Astrocyte of the cerebellum (primary cell): ENCODE measurements around the gene DGKI.
"Not testable (repeated sequence)": the region's sequence is repeated elsewhere in the genome, so short reads cannot be mapped to it uniquely, and the experiment has no call there.

Source experiments
- DNase-seq: peaks from one replicate; pipeline ENCODE4 v3.0.0-alpha.2; 2011; ENCODE audit warnings: low read depth
- H3K4me3 ChIP-seq: 2 replicates; pipeline ENCODE4 v1.5.1; 2011; ENCODE audit warnings: mild to moderate bottlenecking, low read depth, low read length, moderate library complexity
- in situ Hi-C: cut with HindIII; loops from 2 replicates; pipeline ENCODE4 v1.10.0; 2017; ENCODE audit warnings: low sequenced_read_pairs
- TF ChIP-seq, protein P1 (sequence below): IDR thresholded peaks from 2 replicates; pipeline ENCODE4 v1.5.1; 2012; ENCODE audit warnings: low read length, low read depth, moderate library complexity, mild to moderate bottlenecking; ENCODE audit errors: missing control alignments

Gene DGKI

DNA sequence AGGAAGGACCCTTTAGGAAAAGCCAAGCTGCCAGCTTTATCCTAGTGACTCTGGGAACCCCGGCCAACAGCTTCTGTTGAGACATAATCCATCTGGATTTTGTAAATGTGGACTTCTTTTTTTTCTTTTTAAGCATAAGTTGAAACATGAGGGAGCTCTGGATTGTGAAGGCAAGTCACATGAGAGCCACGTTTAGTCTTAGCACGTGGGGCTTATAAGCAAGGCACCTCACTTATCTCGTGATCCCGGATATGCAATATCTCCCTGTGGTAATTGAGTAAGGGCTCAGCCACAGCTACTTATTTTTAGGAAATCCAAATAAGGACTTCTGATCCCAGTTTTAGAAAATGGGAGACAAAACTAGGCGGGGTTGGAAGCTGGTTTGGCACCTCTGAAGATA is 392.0 kb downstream of the DGKI start:
- no peak for DNase-seq
- TF ChIP-seq, protein P1, sequence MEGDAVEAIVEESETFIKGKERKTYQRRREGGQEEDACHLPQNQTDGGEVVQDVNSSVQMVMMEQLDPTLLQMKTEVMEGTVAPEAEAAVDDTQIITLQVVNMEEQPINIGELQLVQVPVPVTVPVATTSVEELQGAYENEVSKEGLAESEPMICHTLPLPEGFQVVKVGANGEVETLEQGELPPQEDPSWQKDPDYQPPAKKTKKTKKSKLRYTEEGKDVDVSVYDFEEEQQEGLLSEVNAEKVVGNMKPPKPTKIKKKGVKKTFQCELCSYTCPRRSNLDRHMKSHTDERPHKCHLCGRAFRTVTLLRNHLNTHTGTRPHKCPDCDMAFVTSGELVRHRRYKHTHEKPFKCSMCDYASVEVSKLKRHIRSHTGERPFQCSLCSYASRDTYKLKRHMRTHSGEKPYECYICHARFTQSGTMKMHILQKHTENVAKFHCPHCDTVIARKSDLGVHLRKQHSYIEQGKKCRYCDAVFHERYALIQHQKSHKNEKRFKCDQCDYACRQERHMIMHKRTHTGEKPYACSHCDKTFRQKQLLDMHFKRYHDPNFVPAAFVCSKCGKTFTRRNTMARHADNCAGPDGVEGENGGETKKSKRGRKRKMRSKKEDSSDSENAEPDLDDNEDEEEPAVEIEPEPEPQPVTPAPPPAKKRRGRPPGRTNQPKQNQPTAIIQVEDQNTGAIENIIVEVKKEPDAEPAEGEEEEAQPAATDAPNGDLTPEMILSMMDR: no peak
- no peak overlapping the region for H3K4me3 ChIP-seq
- in situ Hi-C loops: no loop called here

DNA sequence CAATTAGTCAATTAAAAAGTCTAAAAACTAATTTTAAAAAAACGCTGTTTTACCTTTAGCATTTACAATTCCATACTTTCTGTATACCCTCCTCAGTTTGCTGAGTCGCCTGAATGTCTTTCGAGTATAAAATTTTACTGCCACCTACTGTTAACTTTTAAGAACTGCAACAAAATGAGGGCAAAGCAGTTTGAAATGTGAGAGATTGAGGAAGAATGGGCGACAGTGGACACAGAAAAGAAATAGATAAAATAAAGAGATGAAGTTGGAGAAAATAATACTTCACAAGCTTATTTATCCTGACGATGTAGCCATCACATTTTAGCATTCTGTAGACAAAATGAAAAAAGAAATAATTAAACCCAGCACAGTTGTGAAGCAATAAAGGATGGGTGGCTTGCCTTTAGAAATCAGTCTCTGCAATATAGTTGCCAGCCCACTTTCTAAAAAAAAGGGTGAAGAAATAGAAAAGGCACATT is 392.5 kb downstream of the DGKI start:
- in situ Hi-C loops: no loop called here
- DNase-seq: no peak
- TF ChIP-seq, protein P1: peak; percentile 60
- no peak overlapping the region for H3K4me3 ChIP-seq

DNA sequence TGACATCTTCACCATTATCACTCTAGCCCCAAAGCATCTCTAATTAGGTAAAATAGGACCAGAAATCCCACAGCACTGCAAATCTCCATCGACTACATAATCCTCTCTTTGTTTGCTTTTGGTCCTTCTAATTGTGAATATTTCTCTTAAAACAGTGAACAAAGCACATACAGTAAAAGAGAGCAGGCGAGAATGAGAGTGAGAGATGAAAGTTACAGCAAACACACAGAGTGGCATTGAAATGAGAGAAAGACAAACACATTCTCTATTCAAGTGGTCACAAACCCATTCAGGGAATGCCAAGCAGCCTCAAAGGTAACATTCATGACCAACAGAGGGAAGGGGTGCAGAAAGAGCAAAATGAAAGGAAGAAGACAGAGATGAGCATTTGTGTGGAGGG is 393.4 kb downstream of the DGKI start:
- no peak overlapping the region for H3K4me3 ChIP-seq
- in situ Hi-C loops: no loop called here
- DNase-seq: no peak
- TF ChIP-seq, protein P1: no peak

DNA sequence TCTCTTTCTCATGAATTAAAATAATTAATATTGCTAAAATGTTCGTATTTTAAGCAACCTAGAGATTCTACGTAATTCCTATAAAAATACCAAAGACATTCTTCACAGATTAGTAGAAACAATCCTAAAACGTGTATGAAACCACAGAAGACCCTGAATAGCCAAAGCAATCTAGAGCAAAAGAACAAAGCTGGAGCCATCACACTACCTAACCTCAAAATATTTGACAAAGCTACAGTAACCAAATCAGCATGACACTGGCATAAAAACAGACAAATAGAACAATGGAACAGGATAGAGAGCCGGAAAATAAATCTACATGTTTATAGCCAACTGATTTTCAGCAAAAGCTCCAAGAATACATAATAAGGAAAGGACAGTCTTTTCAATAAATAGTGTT is 397.8 kb downstream of the DGKI start:
- TF ChIP-seq, protein P1: no peak

DNA sequence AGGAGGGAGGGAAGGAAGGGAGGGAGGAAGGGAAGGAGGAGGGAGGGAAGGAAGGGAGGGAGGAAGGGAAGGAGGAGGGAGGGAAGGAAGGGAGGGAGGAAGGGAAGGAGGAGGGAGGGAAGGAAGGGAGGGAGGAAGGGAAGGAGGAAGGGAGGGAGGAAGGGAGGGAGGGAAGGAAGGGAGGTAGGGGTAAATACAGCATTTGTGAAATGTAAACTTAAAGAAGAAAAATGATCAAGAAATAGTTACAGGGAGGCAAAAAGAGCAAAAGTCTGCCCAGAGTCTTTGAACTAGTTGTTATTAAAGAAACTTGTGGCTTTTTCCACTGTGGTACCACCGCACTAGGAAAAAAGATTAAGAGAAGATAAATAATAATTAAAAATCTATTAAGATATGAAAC is 398.2 kb downstream of the DGKI start:
- in situ Hi-C loops: loop anchor here (10.0 kb wide), 1 partner anchor 284 kb away; no protein-coding TSS in a partner anchor

More for the DNA sequence above, 397.8 kb downstream of the DGKI start:
- in situ Hi-C loops: loop anchor here (10.0 kb wide), 1 partner anchor 284 kb away; no protein-coding TSS in a partner anchor
- H3K4me3 ChIP-seq: no peak overlapping the region
- DNase-seq: peak; percentile 76

DNA sequence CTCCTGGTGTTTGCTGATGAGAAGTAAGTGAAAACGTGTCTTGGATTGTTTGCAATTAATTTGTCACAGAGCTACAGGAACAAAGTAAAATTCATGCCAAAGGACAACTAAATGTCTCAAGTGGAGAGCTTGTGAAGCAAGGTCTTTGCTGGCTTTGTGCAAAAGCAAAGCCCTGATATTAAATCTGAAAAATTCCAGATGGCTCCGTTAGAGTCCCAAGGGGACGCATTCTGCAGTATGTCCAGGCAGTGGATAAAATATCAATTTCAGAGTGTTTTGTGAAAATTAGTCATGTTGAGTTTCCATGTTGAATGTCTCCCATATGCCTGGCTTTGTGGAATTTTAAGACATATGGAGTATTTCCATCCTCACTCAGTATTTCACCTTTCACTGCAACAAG is 400.7 kb downstream of the DGKI start:
- in situ Hi-C loops: loop anchor here (10.0 kb wide), 1 partner anchor 281 kb away; no protein-coding TSS in a partner anchor
- no peak overlapping the region for H3K4me3 ChIP-seq
- no peak for DNase-seq
- TF ChIP-seq, protein P1: no peak

More for the DNA sequence above, 398.2 kb downstream of the DGKI start:
- not testable (repeated sequence) for H3K4me3 ChIP-seq, DNase-seq

DNA sequence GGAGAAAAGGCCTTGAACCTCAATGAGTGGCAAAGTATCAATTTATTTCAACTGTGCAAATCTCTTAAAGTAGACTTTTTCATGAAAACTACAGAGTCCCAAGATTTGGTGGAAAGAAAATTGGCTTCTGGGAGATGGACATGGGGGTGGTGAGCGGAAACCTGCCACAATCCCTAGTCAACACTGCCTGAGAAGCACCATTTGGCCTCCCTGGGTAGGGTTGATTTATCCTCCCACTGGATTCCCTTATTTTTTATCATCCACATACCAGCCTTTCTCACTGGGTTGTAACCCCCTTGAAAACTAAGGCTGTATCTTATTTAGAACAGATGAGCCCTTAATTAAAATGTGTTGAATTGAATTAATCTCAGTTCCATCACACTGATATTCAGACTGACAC is 401.5 kb downstream of the DGKI start:
- H3K4me3 ChIP-seq: no peak overlapping the region
- no peak for DNase-seq
- in situ Hi-C loops: loop anchor here (10.0 kb wide), 1 partner anchor 280 kb away; no protein-coding TSS in a partner anchor
- TF ChIP-seq, protein P1: no peak
